Smooth muscle cell (in vitro differentiated cells): ENCODE data around the gene TNFRSF14. TPM values are rescaled to one million over a fixed set of nuclear protein-coding genes. Genes with fewer than 3 reads are reported as not detected.

Experiments used
- DNase-seq: peaks from one replicate; lab custom pipeline; 2025; ENCODE audit not compliant: unreplicated experiment; lab: John Stamatoyannopoulos, UW
- H2AFZ ChIP-seq: fragments of 200-600 bp; sonication (generic); 2 replicates; pipeline ENCODE4 v1.6.0; 2016; ENCODE audit warnings: antibody characterized with exemption, low read depth, mild to moderate bottlenecking
- H3F3A ChIP-seq: fragments of 200-600 bp; sonication (generic); 2 replicates; pipeline ENCODE4 v1.6.0; 2017; ENCODE audit warnings: antibody characterized with exemption, low read depth
- H3K27ac ChIP-seq: fragments of 200-600 bp; sonication (generic); 2 replicates; pipeline ENCODE4 v1.5.1; 2016; ENCODE audit warnings: low read depth, mild to moderate bottlenecking
- H3K27me3 ChIP-seq: fragments of 200-600 bp; sonication (generic); 2 replicates; pipeline ENCODE4 v1.6.1; 2016; ENCODE audit warnings: low read depth, mild to moderate bottlenecking
- H3K36me3 ChIP-seq: fragments of 200-600 bp; sonication (generic); 2 replicates; pipeline ENCODE4 v1.5.1; 2016; ENCODE audit warnings: low read depth
- H3K4me1 ChIP-seq: fragments of 200-600 bp; sonication (generic); 2 replicates; pipeline ENCODE4 v1.5.1; 2016; ENCODE audit warnings: low read depth
- H3K4me2 ChIP-seq: fragments of 200-600 bp; sonication (generic); 2 replicates; pipeline ENCODE4 v1.6.0; 2016; ENCODE audit warnings: mild to moderate bottlenecking
- H3K4me3 ChIP-seq: fragments of 200-600 bp; sonication (generic); 2 replicates; pipeline ENCODE4 v1.5.1; 2016; ENCODE audit warnings: mild to moderate bottlenecking
- H3K79me2 ChIP-seq: fragments of 200-600 bp; sonication (generic); 2 replicates; pipeline ENCODE4 v1.6.0; 2016; ENCODE audit warnings: low read depth, mild to moderate bottlenecking
- H3K9ac ChIP-seq: fragments of 200-600 bp; sonication (generic); 2 replicates; pipeline ENCODE4 v1.6.0; 2016; ENCODE audit warnings: low read depth
- H3K9me3 ChIP-seq: fragments of 200-600 bp; sonication (generic); replicated peaks from 2 replicates; pipeline ENCODE4 v1.5.1; 2016; ENCODE audit warnings: low read depth
- H4K20me1 ChIP-seq: fragments of 200-600 bp; sonication (generic); 2 replicates; pipeline ENCODE4 v1.6.0; 2016; ENCODE audit warnings: low read depth
- WGBS: methylation state at CpG from one replicate; pipeline ENCODE4 v1.1.7; 2016; ENCODE audit warnings: low lambda C conversion rate; 5-methylcytosine and 5-hydroxymethylcytosine counted together
- polyA plus RNA-seq: library from polyadenylated mRNA; unstranded; fragments of >200 nt; fragmentation: Nextera tagmentation; extraction: Ambion mirVana; gene quantifications from 2 replicates; pipeline ENCODE4 v1.2.1, GENCODE V29; 2016
- total RNA-seq: library from RNA; depleted of rRNA; stranded (reverse); fragments of >200 nt; gene quantifications from 2 replicates; pipeline ENCODE4 v1.2.3, GENCODE V29; 2014
- TF ChIP-seq, protein P1 (sequence below): fragments of 200-600 bp; sonication (generic); IDR thresholded peaks from 2 replicates; pipeline ENCODE4 v1.5.1; 2017; ENCODE audit warnings: borderline replicate concordance, mild to moderate bottlenecking, antibody characterized with exemption; ENCODE audit not compliant: insufficient read depth, poor library complexity, severe bottlenecking

Gene TNFRSF14
- total and polyA plus RNA-seq, 2 experiments from 2014 or later: not detected

GRCh38 chr1:2563205-2563604 is 7.0 kb downstream of the TNFRSF14 start:
- Histone ChIP-seq H3K27me3 (no peaks in the 10 kb centered on the region), H3K27ac (no peak overlapping the region), H2AFZ (no peak overlapping the region), H3K4me2 (no peak overlapping the region), H3K4me3 (no peak overlapping the region), H3K36me3 (no peaks in the 10 kb centered on the region), H3K9me3 (no peaks in the 10 kb centered on the region), H4K20me1 (no peaks in the 10 kb centered on the region), H3K4me1 (no peaks in the 10 kb centered on the region), H3K9ac (no peak overlapping the region), H3K79me2 (no peaks in the 10 kb centered on the region), H3F3A (no peaks in the 10 kb centered on the region)
- DNase-seq: no peak
- 91% methylated on average over 18 of the region's 18 CpGs for WGBS
- TF ChIP-seq, protein P1, sequence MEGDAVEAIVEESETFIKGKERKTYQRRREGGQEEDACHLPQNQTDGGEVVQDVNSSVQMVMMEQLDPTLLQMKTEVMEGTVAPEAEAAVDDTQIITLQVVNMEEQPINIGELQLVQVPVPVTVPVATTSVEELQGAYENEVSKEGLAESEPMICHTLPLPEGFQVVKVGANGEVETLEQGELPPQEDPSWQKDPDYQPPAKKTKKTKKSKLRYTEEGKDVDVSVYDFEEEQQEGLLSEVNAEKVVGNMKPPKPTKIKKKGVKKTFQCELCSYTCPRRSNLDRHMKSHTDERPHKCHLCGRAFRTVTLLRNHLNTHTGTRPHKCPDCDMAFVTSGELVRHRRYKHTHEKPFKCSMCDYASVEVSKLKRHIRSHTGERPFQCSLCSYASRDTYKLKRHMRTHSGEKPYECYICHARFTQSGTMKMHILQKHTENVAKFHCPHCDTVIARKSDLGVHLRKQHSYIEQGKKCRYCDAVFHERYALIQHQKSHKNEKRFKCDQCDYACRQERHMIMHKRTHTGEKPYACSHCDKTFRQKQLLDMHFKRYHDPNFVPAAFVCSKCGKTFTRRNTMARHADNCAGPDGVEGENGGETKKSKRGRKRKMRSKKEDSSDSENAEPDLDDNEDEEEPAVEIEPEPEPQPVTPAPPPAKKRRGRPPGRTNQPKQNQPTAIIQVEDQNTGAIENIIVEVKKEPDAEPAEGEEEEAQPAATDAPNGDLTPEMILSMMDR: no peak

DNA sequence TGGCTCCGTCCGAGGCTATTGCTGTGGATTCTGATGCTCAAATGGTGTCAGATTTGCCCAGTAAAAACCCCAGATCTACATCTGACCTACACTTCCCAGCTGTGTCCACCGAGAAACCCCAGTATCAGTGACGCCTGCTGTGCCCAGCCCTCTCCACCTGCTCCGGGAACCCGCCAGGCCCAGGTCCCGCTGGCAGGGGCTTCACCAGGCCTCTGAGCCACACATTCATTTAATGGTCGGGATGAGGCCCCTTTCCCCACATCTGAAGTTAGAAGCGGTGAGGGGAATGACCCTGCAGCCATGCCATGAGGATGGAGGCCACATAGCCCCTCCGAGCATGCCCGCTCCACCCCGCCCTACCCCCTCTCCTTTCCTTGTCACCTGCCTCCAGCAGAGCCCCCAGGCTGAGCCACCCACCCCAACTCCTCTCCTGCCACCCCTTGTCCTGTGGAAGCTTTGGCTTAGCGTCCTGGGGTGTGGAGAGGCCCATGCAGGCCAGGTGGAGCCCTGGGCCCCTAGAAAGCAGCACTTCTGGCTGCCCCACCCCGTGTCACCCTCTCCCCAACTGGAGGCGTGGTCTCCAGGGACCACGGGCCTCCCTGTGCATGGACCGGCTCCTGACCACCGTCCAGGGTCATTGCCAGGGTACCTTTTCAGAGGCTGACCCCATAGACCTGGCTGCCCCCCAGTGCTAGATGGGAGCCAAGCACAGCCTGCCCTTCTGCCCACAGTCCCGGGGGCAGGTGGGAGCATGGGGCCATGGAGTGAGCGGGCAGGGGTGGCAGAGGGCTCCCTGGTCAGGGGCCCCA is 8.0 kb downstream of the TNFRSF14 start:
- Histone ChIP-seq H3F3A (no peaks in the 10 kb centered on the region), H3K9me3 (no peaks in the 10 kb centered on the region), H3K9ac (no peak overlapping the region), H3K27me3 (no peaks in the 10 kb centered on the region), H3K79me2 (no peaks in the 10 kb centered on the region), H4K20me1 (no peaks in the 10 kb centered on the region), H3K4me2 (no peak overlapping the region), H3K4me1 (no peaks in the 10 kb centered on the region), H3K4me3 (no peak overlapping the region), H2AFZ (no peak overlapping the region), H3K27ac (no peak overlapping the region), H3K36me3 (no peaks in the 10 kb centered on the region)
- WGBS: 86% methylated on average over 17 of the region's 20 CpGs
- TF ChIP-seq, protein P1: no peak
- no peak for DNase-seq

GRCh38 chr1:2564815-2565374 is 8.7 kb downstream of the TNFRSF14 start:
- Histone ChIP-seq H4K20me1 (no peaks in the 10 kb centered on the region), H3K4me2 (no peak overlapping the region), H3F3A (no peaks in the 10 kb centered on the region), H3K9me3 (no peaks in the 10 kb centered on the region), H3K4me3 (no peak overlapping the region), H3K9ac (no peak overlapping the region), H2AFZ (no peak overlapping the region), H3K27me3 (no peaks in the 10 kb centered on the region), H3K4me1 (no peaks in the 10 kb centered on the region), H3K27ac (no peak overlapping the region), H3K36me3 (no peaks in the 10 kb centered on the region), H3K79me2 (no peaks in the 10 kb centered on the region)
- TF ChIP-seq, protein P1: no peak
- 75% methylated on average over 14 of the region's 14 CpGs for WGBS
- no peak for DNase-seq
